Measurements from ENCODE around the gene TSPAN6.

TSPAN6 gene

GRCh38 chrX:100591256-100592051, 45.2 kb downstream of the TSPAN6 start:
- TF ChIP-seq, protein P1, sequence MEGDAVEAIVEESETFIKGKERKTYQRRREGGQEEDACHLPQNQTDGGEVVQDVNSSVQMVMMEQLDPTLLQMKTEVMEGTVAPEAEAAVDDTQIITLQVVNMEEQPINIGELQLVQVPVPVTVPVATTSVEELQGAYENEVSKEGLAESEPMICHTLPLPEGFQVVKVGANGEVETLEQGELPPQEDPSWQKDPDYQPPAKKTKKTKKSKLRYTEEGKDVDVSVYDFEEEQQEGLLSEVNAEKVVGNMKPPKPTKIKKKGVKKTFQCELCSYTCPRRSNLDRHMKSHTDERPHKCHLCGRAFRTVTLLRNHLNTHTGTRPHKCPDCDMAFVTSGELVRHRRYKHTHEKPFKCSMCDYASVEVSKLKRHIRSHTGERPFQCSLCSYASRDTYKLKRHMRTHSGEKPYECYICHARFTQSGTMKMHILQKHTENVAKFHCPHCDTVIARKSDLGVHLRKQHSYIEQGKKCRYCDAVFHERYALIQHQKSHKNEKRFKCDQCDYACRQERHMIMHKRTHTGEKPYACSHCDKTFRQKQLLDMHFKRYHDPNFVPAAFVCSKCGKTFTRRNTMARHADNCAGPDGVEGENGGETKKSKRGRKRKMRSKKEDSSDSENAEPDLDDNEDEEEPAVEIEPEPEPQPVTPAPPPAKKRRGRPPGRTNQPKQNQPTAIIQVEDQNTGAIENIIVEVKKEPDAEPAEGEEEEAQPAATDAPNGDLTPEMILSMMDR (conservative IDR thresholded peaks at IDR 0.05; ENCODE audit: low read length), result no peak
- no peak for TF ChIP-seq EZH2phosphoT487 (IDR thresholded peaks at IDR 0.05; ENCODE audit: borderline replicate concordance)
- Histone ChIP-seq H3K4me2 (ENCODE audit: low read depth, low read length, poor library complexity, severe bottlenecking) (no peak overlapping the region), H3K9ac (ENCODE audit: low read depth, low read length, poor library complexity, severe bottlenecking) (no peak overlapping the region), H3K9me3 (ENCODE audit: insufficient read depth, low read depth, low read length) (no peaks in the 10 kb centered on the region), H3F3A (ENCODE audit: low read depth) (no peaks in the 10 kb centered on the region), H4K20me1 (ENCODE audit: insufficient read depth, low read length, poor library complexity, severe bottlenecking) (no peaks in the 10 kb centered on the region), H3K27me3 (ENCODE audit: insufficient read depth, low read length, poor library complexity, severe bottlenecking) (no peaks in the 10 kb centered on the region), H3K4me1 (ENCODE audit: insufficient read depth, low read length, poor library complexity, severe bottlenecking) (no peaks in the 10 kb centered on the region), H3K9me2 (replicated peaks; ENCODE audit: low read depth, low read length) (no peaks in the 10 kb centered on the region), H3K4me3 (ENCODE audit: low read length, poor library complexity, severe bottlenecking) (no peak overlapping the region), H3K36me3 (ENCODE audit: insufficient read depth, low read length) (no peaks in the 10 kb centered on the region), H3K79me2 (ENCODE audit: insufficient read depth, low read length) (no peaks in the 10 kb centered on the region), H2AFZ (ENCODE audit: low read length) (no peak overlapping the region)

GRCh38 chrX:100587861-100588260, 48.7 kb downstream of the TSPAN6 start:
- Histone ChIP-seq H3K9ac (ENCODE audit: low read depth, low read length, poor library complexity, severe bottlenecking) (no peak overlapping the region), H3K9me3 (ENCODE audit: insufficient read depth, low read depth, low read length) (no peaks in the 10 kb centered on the region), H3K4me3 (ENCODE audit: low read length, poor library complexity, severe bottlenecking) (no peak overlapping the region)

GRCh38 chrX:100586747-100587146, 49.9 kb downstream of the TSPAN6 start:
- Histone ChIP-seq H4K20me1 (ENCODE audit: insufficient read depth, low read length, poor library complexity, severe bottlenecking) (no peaks in the 10 kb centered on the region), H3K4me1 (ENCODE audit: insufficient read depth, low read length, poor library complexity, severe bottlenecking) (no peaks in the 10 kb centered on the region), H3K9me3 (ENCODE audit: insufficient read depth, low read depth, low read length) (no peaks in the 10 kb centered on the region), H3K9ac (ENCODE audit: low read depth, low read length, poor library complexity, severe bottlenecking) (no peak overlapping the region), H3K4me2 (ENCODE audit: low read depth, low read length, poor library complexity, severe bottlenecking) (no peak overlapping the region), H3K9me2 (replicated peaks; ENCODE audit: low read depth, low read length) (no peaks in the 10 kb centered on the region), H3K27me3 (ENCODE audit: insufficient read depth, low read length, poor library complexity, severe bottlenecking) (no peaks in the 10 kb centered on the region), H3K4me3 (ENCODE audit: low read length, poor library complexity, severe bottlenecking) (no peak overlapping the region), H3F3A (ENCODE audit: low read depth) (no peaks in the 10 kb centered on the region), H2AFZ (ENCODE audit: low read length) (no peak overlapping the region), H3K36me3 (ENCODE audit: insufficient read depth, low read length) (no peaks in the 10 kb centered on the region), H3K79me2 (ENCODE audit: insufficient read depth, low read length) (no peaks in the 10 kb centered on the region)
- TF ChIP-seq, protein P1 (conservative IDR thresholded peaks at IDR 0.05; ENCODE audit: low read length), result no peak
- no peak for TF ChIP-seq EZH2phosphoT487 (IDR thresholded peaks at IDR 0.05; ENCODE audit: borderline replicate concordance)

More at GRCh38 chrX:100587861-100588260, 48.7 kb downstream of the TSPAN6 start:
- Histone ChIP-seq H3K27me3 (ENCODE audit: insufficient read depth, low read length, poor library complexity, severe bottlenecking) (no peaks in the 10 kb centered on the region), H3K79me2 (ENCODE audit: insufficient read depth, low read length) (no peaks in the 10 kb centered on the region), H3F3A (ENCODE audit: low read depth) (no peaks in the 10 kb centered on the region), H3K4me2 (ENCODE audit: low read depth, low read length, poor library complexity, severe bottlenecking) (no peak overlapping the region), H3K4me1 (ENCODE audit: insufficient read depth, low read length, poor library complexity, severe bottlenecking) (no peaks in the 10 kb centered on the region), H2AFZ (ENCODE audit: low read length) (no peak overlapping the region), H4K20me1 (ENCODE audit: insufficient read depth, low read length, poor library complexity, severe bottlenecking) (no peaks in the 10 kb centered on the region), H3K36me3 (ENCODE audit: insufficient read depth, low read length) (no peaks in the 10 kb centered on the region), H3K9me2 (replicated peaks; ENCODE audit: low read depth, low read length) (no peaks in the 10 kb centered on the region)
- TF ChIP-seq EZH2phosphoT487 (IDR thresholded peaks at IDR 0.05; ENCODE audit: borderline replicate concordance), result no peak
- TF ChIP-seq, protein P1 (conservative IDR thresholded peaks at IDR 0.05; ENCODE audit: low read length), result no peak
